GM19240 (cell line): ENCODE data around the gene RRBP1.
"Not testable (repeated sequence)": the region's sequence is repeated elsewhere in the genome, so short reads cannot be mapped to it uniquely, and the experiment has no call there.

Experiments used
- DNase-seq: peaks from one replicate; pipeline ENCODE4 v3.0.0; 2011; ENCODE audit warnings: low spot score; ENCODE audit not compliant: insufficient read length

The RRBP1 gene

DNA sequence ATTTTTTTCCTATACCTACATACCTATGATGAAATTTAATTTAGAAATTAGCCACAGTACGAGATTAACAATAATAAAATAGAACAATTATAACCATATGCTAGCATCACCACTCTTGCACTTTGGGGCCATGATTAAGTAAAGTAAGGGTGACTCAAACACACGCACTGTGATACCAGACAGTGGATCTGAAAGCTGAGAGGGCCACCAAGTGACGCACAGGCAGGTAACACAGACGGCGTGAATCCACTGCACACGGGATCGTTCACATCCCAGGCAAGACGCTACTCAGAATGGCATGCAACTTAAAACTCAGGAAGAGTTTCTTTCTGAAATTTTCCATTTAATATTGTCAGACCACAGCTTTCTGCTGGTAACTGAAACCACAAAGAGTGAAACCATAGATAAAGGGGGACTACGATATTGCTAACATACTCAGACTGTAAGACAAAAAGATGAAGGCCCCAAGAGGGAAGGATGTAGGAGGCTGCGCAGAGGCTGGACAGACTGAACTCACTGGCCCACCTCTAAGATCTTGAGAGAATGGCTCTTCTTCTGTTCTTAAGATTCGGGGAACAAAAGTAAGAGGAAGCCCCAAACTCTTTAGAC lies 17.9 kb downstream of the RRBP1 start:
- DNase-seq = no peak

DNA sequence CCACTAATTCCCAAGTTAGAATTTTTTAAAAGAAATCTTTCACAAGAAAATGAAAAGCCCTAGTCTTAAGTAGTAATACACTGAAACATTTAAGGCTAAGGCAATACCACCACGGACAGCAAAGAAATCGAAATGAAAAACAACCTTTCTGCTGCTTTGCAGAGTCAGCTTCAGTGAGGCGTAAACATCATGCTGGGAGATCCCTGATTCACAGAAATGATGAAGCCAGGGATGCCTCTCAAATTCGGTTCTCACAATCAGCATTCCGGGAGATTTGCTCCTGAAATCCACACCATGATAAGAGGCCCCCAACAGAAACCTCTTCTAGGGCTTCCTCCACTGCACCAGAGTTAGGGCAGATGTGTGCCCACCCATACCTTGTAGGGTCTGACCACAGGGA lies 18.6 kb downstream of the RRBP1 start:
- DNase-seq = no peak

DNA sequence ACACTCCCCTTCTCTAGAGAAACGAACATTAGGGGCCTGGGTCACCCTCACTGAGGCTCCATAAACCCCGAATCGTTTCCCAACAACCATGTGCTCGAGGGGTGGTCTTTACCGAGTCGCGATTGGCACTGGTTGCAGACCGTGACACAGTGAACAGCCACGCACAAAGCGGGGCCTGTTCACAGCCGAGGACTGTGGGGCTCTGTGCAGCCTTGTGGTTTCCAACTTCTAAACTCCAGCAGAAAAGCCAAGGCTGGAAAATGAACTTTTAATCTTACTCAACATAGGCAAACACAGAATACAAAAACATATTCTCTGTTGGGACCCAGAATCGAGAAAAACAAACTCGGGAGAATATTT lies 19.0 kb downstream of the RRBP1 start:
- DNase-seq = no peak

DNA sequence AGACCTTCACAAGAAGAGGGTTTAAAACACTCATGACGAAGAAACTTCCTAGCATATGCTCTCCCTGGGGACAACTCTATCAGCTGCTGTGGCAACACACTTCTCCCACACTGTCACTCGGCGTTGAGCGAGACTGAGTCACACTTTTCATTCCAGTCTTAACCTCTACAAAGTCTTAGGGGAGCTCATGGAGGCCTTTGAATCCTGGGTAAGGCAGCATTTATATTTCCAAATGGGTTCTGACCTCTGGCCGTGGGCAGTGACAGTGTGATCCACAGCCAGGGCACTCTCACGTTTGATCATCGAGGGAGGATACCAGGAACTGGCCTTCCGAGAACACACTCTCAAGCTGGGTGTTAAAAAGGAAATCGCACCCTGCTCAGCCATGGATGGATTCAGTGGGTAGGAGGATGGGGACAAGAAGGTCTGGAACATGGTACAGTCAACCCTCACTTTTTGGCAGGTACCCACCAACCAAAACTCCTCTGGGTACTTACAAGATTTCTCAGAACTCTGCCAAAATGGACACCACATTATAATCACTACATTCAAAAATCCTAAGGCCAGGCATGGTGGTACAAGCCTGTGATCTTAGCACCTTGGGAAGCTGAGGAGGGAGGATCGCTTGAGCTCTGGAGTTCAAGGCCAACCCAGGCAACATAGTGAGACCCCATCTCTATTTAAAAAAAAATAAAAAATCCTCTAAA lies 19.6 kb downstream of the RRBP1 start:
- no peak for DNase-seq

DNA sequence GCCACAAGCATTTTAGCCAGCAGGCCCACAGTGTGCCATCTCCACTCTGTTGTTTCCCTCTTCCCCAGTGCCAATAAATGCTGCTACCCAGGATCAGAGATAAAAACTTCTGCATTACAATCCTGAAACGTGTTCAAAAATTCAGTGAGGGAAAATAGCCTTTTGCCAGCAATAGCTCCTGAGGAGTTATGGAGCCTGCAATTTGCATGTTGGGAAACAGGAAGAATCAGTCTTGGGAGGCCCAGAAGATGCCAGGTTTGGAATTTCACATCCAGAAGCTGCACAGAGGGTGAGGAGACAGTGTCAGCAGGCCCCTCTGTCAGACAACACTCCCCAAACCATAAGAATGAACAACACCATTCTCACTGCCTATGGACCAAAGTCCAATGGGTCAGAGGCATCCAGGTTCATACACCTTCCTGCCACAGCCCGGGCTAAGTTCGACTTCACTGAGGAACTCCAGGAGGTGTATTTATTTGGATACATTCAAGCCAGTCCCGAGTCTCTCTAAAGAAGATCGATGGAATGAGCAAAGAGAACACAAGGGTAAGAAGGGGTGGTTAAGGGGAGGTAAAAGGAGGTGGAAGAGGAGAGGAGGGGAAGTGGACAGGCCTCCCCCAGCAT lies 20.8 kb downstream of the RRBP1 start:
- no peak for DNase-seq

DNA sequence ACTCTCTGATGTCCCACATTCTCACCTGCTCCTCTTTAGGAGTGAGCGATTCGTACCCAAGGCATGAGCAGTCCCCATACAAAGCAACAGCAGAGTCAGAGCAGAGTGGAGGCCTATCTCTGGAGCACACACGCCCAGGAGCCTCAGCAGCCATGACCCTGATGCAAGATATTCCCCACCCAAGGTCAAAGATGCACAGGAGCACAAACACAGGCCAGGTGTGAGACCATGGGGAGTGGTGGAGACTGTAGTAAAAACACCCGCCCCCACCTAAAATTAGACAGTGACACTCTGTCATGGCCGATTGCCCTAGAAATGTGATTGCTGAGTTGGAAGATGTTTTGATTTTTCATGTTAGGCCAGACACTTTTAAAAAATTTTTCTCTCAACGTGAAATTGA lies 21.4 kb downstream of the RRBP1 start:
- no peak for DNase-seq

DNA sequence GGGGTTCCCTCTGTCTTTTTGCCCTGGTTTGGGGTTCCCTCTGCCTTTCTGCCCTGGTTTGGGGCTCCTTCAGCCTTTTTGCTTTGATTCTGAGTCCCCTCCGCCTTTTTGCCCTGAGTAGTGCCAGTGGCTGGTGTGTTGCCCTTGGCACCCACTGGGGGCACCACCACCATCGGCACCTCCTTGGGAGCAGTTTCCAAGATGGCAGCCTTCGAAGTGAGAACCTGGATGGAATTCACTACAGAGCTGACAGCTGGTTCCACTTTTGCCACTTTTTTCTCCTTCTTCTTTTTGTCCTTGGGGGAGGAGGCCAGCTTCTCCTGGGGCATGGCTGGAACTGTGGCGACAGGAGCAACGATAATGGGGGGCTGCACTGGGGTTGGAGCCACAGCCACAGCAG lies 22.2 kb downstream of the RRBP1 start:
- DNase-seq = no peak

DNA sequence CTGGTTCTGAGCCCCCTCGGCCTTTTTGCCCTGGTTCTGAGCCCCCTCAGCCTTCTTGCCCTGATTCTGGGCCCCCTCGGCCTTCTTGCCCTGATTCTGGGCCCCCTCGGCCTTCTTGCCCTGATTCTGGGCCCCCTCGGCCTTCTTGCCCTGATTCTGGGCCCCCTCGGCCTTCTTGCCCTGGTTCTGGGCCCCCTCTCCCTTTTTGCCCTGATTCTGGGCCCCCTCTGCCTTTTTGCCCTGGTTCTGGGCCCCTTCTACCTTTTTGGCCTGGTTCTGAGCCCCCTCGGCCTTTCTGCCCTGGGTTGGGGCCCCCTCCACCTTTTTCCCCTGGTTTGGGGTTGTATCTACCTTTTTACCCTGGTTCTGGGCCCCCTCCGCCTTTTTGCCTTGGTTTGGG lies 22.7 kb downstream of the RRBP1 start:
- DNase-seq = not testable (repeated sequence)

DNA sequence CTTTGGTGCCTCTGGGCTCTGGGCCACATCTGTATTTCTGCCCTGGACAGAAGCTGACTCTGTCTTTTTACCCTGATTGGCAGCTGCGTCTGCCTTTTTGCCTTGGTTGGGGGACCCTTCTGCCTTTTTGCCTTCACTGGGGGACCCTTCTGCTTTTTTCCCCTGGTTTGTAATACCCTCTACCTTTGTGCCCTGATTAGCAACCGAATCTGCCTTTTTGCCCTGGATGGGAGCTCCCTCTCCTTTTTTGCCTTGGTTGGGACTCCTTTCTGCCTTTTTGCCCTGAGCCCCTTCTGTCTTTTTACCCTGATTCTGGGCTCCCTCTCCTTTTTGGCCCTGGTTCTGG lies 23.4 kb downstream of the RRBP1 start:
- DNase-seq = no peak

DNA sequence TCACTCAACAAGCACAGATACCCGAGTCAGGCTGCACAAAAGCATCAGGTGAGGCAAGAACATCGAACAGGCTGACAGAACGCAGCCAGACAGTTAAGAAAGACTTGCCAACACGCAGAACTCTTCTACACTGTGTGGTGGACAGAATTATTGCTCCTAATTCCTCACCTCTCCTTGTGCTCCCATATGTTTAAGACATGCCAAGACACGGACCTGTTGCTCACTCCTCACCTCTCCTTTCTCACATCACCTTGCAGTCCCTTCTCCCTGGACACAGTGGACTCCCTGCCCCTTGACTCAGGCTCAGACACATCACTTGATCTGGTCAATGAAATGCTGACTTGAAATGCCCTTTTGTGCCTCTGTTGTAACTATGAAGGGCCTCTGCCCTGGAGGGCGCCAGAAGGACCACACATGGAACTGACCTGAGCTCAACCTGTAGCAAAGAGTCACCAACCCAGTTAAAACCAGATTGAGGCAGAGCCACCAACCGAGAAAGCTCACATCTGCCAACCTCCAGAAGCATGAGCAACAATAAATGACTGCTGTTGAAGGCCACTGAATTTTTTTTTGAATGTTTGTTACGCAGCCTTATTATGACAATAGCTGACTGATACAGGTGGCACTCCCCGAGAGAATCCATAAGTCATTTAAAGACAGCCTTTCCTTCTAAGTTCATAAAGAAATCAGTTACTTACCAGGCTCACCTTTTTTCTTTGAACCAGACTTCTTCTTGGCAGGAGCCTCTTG lies 24.0 kb downstream of the RRBP1 start:
- no peak for DNase-seq

DNA sequence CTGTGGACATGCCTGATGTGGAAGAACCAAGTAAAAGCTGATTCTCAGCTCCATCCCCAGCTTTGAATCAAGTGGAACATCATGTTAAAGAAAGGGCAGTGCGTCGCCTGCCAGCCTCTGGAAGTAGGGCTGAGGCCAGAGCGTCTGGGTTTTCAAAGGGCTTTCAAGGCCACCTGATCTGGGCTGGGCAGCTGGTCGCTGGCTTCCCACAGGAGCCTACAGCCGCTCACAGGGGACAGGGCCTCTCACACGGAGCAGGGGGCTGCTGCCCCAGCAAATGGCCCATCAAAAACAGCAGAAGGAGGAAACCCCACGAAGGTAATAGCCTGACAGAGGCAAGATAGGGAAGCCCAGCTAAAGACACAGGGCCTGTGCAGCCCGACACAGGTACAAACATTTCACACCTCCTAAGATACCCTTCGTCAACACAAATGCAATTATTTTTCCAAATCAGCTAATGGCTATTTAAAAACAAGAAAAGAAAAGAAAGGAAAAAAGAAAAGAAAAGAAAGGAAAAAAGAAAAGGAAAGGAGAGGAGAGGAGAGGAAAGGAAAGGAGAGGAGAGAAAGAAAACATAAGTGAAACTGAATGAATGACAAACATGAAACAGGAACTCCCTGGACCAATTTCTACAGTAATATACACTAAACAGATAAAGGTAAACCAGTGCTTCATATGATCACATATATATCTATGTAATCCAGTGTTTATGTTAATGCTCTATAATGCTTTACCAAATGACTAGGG lies 24.8 kb downstream of the RRBP1 start:
- DNase-seq = no peak

DNA sequence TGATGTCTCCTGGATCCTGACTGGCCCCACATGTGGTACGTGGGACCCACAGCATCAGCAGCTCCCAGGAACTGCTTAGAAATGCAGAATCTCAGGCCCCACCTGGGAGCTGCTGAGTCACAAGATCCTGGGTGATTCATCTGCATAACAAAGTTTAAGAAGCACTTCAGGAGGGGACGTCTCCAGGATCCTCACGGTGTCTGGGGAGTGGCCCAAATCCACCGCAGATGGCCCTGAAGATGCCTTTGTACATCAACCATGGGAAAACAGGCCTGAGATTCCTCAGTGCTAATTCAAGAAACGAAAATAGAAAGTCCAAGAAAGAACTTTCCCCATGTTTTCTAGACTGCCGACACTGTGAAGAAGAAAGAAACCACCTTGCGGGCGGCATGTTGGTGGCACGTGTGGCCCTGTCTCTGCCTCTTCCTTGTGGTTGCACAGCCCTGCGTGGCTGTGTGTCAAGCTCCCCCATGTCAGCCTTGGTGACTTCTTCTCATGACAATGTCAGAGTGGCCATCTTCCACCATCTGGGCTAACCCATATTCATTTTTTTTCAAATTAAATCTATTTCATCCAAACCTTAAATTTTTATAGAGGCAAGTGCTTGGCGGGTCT lies 26.1 kb downstream of the RRBP1 start:
- no peak for DNase-seq

DNA sequence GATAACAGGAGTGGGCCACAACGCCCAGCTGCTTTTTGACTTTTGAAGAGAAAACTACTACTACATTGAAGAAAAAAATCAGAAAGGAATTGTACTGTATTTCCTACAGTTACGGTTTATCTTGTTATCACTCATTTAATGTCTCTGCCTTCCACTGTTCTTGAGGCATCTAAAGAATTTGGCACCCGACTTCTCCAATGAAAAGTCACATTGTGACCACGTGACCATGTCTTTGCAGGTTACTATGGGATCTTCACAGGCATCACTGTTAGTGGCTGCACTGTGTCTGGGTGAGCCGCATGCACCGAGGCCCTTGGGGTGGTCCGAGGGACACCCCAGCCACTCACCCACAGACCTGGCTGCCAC lies 26.8 kb downstream of the RRBP1 start:
- DNase-seq = no peak

DNA sequence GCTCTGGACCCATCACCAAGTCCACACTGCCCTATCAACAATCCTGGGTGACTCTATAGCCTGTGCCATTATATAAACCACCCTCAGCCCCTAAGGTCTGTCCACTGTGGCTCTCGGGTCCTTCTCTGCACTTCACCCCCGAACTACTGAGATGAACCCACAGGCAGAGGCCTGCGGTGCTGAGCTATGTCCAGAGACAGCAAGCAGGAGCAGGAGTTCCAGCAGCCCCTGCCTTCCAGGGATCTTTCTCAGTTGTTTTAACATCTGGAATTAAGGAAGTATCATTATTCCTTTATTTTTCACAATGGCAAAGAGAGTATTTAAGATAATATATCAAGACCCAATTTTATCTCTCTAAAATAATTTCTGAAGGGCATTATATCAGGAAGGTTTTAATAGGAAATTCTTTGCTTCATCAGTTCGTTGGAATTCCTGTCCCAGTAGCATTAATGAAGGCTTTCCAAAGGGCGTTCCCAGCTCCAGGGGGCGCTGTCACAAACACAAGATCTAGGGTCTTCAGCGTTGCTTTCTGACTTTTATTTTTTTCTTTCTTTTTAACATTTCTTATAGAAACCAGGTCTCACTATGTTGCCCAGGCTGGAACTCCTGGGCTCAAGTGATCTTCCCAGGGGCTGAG lies 27.3 kb downstream of the RRBP1 start:
- no peak for DNase-seq

DNA sequence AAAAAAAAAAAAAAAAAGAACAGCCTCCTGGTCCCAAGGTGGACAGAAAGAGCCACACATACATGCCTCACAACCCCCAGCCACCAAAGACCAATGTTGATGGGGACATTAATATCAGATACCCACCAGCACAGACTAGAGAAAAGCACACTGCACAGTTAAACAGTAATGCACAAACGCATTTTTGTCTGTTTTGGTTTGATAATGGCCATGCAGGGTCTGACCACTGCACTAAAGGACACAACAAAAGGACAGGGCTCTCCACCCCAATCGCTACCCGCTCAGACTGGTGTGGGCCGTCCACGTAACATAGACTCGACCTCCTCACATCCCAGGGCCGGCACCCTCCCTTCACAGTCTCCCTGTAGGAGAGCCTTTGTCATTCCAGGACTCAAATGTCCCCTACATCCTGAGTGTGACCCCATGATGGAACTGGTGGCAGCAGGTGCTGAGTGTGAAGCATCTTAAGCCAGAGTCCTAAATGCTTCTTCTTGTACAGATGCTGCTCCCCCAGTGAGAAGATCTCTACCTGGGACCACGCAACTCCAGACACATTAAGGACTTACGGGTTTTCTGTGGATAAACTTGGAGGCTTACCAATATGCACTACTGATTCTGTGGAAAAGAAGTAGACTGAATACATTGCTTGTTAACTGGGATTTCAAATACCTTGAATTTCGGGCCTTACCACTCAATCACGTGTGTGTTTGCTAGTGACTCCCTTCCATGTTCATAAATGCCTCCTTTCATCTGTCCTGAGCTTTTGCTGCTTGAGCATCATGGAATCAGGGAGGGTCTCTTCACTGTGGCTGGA lies 28.0 kb downstream of the RRBP1 start:
- no peak for DNase-seq

DNA sequence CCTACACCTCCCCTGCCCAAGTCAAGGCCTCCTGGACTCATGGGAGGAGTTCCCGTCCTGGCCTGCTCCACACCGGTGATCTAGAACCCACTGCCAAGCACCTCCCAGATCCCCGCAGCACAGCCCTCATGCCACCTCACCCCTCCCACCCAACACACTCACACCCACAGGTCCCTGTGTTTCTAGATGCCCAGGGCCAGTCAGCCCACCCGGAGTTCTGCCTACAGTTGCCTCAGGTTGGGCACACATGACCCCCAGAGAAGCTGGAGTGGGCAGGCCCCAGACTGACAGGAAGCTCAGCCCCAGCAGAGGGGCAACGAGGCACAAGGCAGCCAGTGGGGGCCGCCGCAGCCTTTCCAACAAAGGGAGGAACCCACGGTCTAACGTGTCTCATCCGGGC lies 29.6 kb downstream of the RRBP1 start:
- DNase-seq = no peak

DNA sequence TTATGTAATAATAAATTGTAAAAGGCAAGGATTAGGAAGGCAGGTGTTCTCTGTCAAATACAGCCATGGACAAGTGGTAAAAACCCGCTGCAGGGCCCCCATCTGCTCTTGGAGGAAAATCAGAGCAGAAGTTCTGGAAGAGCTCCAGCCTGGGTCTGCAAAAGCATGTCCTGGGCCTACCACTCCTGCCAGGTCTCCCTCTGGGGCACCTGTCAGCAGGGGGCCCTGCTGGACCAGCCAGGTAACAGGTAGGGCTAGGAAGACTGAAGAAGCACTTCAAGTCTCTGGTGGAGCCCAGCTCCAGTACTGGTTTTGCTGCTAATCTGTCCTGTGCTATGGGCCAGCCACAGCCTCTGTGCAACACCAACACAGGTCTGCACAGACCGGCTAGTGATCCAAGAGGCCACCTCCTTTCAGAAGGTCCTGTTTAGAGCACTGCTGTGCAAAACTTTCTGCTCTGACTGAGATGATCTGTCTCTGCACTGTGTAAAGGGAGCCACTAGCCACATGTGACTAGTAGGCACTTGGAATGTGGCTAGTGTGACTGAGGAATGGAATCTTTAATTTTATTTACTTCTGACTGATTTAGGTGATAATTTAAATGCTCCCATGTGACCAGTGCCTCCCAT lies 30.2 kb downstream of the RRBP1 start:
- DNase-seq = no peak

DNA sequence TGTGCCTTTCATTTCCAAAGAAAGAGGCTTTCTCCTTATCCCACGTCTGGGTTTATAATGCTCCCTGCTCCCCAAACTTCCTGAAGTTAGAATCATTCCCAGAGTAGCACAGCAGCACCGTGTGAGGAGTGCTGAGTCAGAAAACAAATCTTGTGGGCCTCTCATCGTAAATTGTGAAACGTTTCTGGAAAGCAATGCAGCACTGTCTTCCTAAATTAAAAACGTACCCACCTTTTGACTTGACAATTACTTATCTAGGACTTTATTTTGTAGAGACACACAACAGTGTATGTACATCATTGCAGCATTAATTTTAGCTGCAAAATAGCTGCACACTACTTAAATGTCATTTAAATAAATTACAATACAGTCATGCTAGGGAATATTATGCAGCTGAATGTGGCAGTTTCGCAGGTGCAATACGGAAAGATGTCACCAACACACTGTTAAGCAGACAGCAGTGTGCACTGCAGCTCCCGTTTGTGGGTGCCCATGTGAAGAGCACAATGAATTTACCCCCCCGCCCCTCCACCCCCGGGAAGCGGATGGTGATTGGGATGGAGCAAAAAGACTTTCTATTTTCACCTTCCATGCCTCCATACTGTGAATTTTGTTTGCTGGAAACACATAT lies 30.8 kb downstream of the RRBP1 start:
- no peak for DNase-seq
